ENCODE results near the gene MAP7D1.

MAP7D1 gene

DNA sequence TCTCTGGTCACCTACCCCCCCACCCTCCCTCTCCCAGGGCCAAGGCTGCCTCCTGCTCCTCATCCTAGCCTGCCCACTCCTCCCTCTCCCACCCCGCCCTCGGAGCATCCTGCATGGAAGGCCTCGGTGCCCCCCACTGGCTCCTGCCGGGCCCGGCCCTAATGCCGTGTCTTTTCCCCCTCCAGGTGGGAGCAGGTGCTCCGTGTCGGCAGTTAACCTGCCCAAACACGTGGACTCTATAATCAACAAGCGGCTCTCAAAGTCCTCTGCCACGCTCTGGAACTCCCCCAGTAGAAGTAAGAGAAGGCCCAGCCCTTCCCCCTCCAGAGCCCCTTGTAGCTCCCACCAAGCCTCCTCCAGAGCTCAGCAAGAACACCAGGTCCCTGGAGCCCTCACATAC lies 18.8 kb downstream of the MAP7D1 start:
- H3K79me2 ChIP-seq (ENCODE audit: low read length) = peaks cover under 1% of the 10 kb centered on the region; the same call in 1 of the 2 replicates
- H3K4me3 ChIP-seq (ENCODE audit: low read length) = no peak overlapping the region
- H2AFZ ChIP-seq (ENCODE audit: low read depth, low read length) = no peak overlapping the region
- no peaks in the 10 kb centered on the region for H3K4me1 ChIP-seq (ENCODE audit: low read length)
- no peak overlapping the region for H3K27ac ChIP-seq (ENCODE audit: low read length)
- peaks cover 16% of the 10 kb centered on the region for H3K36me3 ChIP-seq (replicated peaks; ENCODE audit: low read depth, low read length)
- no peak for TF ChIP-seq EZH2phosphoT487 (IDR thresholded peaks at IDR 0.05; ENCODE audit: low read depth)
- TF ChIP-seq, protein P1, sequence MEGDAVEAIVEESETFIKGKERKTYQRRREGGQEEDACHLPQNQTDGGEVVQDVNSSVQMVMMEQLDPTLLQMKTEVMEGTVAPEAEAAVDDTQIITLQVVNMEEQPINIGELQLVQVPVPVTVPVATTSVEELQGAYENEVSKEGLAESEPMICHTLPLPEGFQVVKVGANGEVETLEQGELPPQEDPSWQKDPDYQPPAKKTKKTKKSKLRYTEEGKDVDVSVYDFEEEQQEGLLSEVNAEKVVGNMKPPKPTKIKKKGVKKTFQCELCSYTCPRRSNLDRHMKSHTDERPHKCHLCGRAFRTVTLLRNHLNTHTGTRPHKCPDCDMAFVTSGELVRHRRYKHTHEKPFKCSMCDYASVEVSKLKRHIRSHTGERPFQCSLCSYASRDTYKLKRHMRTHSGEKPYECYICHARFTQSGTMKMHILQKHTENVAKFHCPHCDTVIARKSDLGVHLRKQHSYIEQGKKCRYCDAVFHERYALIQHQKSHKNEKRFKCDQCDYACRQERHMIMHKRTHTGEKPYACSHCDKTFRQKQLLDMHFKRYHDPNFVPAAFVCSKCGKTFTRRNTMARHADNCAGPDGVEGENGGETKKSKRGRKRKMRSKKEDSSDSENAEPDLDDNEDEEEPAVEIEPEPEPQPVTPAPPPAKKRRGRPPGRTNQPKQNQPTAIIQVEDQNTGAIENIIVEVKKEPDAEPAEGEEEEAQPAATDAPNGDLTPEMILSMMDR (IDR thresholded peaks at IDR 0.05; ENCODE audit: low read depth, low read length) = no peak
- H3K9ac ChIP-seq (ENCODE audit: low read length) = no peak overlapping the region
- H3K27me3 ChIP-seq (ENCODE audit: low read depth, low read length) = no peaks in the 10 kb centered on the region
- H3K9me3 ChIP-seq (ENCODE audit: insufficient read depth, low read length) = no peaks in the 10 kb centered on the region
- H3K4me2 ChIP-seq (ENCODE audit: low read length) = no peak overlapping the region
- no peaks in the 10 kb centered on the region; the same call in 1 of the 2 replicates for H4K20me1 ChIP-seq (ENCODE audit: insufficient read depth, low read length)

DNA sequence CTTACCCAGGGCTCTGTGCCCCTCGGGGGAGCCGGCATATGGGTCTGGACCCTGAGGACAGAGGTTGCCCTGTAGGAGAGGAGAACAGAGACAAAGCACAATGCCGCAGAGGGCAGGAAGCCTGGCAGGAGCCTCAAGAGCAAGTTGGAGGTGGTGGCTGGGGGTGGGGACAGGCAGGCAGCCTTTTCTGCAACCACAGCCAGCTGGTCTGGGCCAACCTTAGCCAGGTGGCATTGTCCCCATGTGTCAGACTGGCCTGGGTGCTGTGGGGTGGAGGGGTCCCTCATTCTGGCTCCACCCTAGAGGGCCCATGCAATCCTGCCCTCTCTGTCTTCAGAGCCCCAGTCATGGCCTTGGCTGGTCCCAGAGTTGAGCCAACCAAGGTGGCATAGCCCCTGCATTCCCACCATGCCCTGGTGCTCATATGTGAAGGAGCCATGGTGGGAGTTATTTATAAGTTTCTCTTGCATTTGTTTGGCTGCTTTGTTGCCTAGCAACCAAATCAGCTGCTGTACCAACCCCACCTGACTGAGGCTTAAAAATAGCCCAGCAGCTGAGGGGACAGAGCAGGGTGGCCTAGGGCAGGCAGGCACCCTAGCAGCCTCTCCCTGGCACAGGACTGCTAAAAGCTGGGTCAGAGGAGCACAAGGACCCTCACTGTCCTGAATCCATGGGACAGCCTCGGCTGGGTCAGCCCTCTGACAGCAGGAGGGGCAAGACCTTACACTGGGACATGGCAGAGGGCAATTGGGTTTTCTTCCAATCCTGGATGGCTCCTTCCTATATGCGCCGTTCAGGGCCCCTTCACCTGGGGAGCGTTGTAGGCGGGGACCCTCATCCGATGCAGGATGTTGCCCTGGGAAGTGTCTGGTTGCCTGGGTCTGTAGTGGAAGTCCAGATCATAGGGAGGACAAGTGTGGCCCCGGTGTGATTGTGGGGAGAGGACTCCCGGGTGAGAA lies 19.5 kb downstream of the MAP7D1 start:
- Histone ChIP-seq H4K20me1 (ENCODE audit: insufficient read depth, low read length) (no peaks in the 10 kb centered on the region; the same call in 1 of the 2 replicates), H3K27me3 (ENCODE audit: low read depth, low read length) (no peaks in the 10 kb centered on the region), H3K36me3 (replicated peaks; ENCODE audit: low read depth, low read length) (peaks cover 20% of the 10 kb centered on the region), H3K27ac (ENCODE audit: low read length) (no peak overlapping the region), H3K4me2 (ENCODE audit: low read length) (no peak overlapping the region), H3K79me2 (ENCODE audit: low read length) (no peaks in the 10 kb centered on the region), H3K9ac (ENCODE audit: low read length) (no peak overlapping the region), H2AFZ (ENCODE audit: low read depth, low read length) (no peak overlapping the region), H3K4me3 (ENCODE audit: low read length) (no peak overlapping the region), H3K9me3 (ENCODE audit: insufficient read depth, low read length) (no peaks in the 10 kb centered on the region), H3K4me1 (ENCODE audit: low read length) (no peaks in the 10 kb centered on the region)
- TF ChIP-seq, protein P1 (IDR thresholded peaks at IDR 0.05; ENCODE audit: low read depth, low read length) = no peak
- no peak for TF ChIP-seq EZH2phosphoT487 (IDR thresholded peaks at IDR 0.05; ENCODE audit: low read depth)

DNA sequence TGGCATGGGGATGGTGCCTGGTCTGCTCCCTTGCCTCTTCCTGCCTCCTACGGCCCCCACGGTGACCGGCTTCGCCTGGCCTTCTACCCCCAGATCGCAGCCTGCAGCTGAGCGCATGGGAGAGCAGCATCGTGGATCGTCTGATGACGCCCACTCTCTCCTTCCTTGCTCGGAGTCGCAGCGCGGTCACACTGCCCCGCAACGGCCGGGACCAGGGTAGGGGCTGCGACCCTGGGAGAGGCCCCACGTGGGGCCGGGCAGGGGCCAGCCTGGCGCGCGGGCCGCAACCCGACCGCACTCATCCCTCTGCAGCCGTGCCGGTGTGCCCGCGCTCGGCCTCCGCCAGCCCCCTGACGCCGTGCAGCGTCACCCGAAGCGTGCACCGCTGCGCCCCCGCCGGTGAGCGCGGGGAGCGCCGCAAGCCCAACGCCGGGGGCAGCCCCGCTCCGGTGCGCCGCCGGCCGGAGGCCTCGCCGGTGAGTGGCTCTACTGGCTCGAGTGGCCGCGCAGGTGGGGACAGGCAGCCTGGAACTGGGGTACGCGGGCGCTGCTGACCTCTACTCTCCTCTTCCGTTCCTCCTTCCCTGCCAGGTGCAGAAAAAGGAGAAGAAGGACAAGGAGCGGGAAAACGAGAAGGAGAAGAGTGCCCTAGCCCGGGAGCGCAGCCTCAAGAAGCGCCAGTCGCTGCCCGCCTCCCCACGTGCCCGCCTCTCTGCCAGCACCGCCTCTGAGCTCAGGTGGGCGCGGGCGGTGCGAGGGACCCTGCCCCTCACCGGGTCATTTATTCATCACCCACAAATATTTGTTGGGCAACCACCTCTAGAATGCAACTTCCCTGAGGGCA lies 20.4 kb downstream of the MAP7D1 start:
- Histone ChIP-seq H3K4me2 (ENCODE audit: low read length) (no peak overlapping the region), H3K9ac (ENCODE audit: low read length) (no peak overlapping the region), H3K9me3 (ENCODE audit: insufficient read depth, low read length) (no peaks in the 10 kb centered on the region), H2AFZ (ENCODE audit: low read depth, low read length) (no peak overlapping the region), H3K27ac (ENCODE audit: low read length) (no peak overlapping the region), H3K4me3 (ENCODE audit: low read length) (no peak overlapping the region), H4K20me1 (ENCODE audit: insufficient read depth, low read length) (no peaks in the 10 kb centered on the region; the same call in 1 of the 2 replicates), H3K79me2 (ENCODE audit: low read length) (no peaks in the 10 kb centered on the region), H3K4me1 (ENCODE audit: low read length) (no peaks in the 10 kb centered on the region), H3K36me3 (replicated peaks; ENCODE audit: low read depth, low read length) (peaks cover 23% of the 10 kb centered on the region), H3K27me3 (ENCODE audit: low read depth, low read length) (no peaks in the 10 kb centered on the region)
- TF ChIP-seq, protein P1 (IDR thresholded peaks at IDR 0.05; ENCODE audit: low read depth, low read length) = no peak
- TF ChIP-seq EZH2phosphoT487 (IDR thresholded peaks at IDR 0.05; ENCODE audit: low read depth) = no peak

All from OCI-LY3 (cell line).